CD4-positive, alpha-beta T cell treated with Interleukin-17A for 4 hours (primary cell): ENCODE measurements around the gene CLDN2.
"Not testable (repeated sequence)": the region's sequence is repeated elsewhere in the genome, so short reads cannot be mapped to it uniquely, and the experiment has no call there.

ENCODE experiments used
- DNase-seq: peaks from one replicate; pipeline ENCODE4 v3.0.0-alpha.2; 2020; ENCODE audit warnings: mixed read lengths

CLDN2 gene, protein sequence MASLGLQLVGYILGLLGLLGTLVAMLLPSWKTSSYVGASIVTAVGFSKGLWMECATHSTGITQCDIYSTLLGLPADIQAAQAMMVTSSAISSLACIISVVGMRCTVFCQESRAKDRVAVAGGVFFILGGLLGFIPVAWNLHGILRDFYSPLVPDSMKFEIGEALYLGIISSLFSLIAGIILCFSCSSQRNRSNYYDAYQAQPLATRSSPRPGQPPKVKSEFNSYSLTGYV

DNA sequence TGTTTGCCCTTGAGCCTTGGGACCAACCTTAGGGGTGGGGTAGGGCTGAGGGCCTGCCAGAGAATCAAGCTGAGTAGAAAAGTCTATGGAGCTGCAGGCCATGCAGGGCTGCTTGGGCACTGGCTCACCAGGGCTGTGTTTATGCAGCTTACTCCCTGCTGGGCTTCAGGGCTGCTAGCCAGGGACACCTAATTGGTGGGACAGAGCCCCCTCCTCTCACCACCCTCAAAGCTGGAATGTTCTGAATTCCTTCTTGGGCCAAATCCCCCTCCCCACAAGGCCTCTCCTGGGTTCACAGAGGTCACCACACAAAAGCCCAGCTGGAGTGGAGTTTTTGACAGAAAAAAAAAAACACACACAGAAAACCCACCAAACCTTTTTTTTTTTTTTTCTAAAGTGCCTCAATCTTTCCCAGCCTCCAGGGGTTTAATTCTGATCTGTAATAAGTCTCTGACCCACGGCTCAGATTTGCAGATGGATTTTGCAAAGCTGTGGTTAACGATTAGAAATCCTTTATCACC, at the start of gene CLDN2:
TSS of gene CLDN2 (plus strand) at position 471 of the 521 bp plus-strand sequence. CDS start 7,827 bp downstream, outside the sequence.
- DNase-seq, result no peak

DNA sequence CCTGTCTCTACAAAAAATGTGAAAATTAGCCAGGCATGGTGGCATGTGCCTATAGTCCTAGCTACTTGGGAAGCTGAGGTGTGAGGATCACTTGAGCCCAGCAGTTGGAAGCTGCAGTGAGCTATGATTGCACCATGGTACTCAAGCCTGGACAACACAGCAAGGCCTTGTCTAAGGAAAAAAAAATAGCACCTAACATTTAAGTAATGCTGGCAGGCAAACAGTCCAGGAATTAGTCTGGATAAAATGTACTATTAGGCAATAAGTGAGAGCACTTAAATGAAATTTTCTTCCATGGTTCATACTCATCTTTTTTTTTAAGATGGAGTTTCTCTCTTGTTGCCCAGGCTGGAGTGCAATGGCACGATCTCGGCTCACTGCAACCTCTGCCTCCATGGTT, 47.4 kb upstream of the CLDN2 start:
- not testable (repeated sequence) for DNase-seq

DNA sequence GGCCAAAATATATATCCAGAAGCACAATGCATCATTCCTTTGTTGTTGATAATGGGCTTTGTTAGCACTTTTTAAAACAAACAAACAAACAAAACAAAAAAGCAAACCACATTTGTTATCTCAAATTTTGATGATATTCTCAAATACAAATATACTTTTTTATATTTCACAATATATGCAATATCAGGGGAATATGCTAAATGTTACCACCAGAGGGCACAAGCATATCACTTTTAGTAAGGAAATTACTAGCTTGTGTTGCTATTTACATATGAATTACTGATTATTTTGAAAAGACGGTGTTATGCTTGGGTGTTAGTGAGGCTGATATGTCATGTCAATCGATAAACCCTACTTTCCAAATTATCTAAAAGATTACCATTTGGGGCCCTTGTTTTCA, 46.1 kb upstream of the CLDN2 start:
- no peak for DNase-seq

DNA sequence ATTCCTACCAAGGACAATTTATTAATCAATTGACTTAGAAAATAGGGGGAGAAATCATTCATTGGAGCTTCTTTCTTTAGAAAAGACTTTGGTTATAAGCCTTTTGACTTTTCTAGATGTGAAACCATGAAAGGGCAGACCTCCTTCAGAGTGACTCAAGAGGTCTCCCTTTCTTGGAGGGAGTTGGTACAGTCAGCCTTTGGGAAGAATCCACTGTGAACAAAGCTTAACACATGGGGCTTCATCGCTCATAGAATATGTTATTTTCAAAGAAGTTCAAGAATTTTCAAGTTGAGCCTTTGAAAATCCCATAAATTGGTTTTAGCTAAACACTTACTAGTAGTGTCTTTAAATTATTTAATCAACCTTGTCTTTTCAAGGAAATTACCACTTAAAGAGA, 45.1 kb upstream of the CLDN2 start:
- no peak for DNase-seq

DNA sequence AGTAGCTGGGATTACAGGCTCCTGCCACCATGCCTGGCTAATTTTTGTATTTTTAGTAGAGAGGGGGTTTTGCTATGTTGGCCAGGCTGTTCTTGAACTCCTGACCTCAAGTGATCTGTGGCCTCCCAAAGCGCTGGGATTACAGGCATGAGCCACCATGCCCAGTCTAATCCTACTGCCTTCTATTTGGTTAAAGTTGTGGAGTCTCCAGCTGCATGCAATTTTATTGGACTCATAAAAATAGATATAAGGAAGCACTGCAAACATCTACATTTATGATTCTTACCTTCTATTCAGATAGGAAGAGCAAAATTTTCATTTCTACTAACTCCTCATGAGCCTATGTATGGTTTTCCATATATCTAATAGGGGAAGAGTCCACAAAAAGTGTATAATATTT, 30.7 kb upstream of the CLDN2 start:
- no peak for DNase-seq

DNA sequence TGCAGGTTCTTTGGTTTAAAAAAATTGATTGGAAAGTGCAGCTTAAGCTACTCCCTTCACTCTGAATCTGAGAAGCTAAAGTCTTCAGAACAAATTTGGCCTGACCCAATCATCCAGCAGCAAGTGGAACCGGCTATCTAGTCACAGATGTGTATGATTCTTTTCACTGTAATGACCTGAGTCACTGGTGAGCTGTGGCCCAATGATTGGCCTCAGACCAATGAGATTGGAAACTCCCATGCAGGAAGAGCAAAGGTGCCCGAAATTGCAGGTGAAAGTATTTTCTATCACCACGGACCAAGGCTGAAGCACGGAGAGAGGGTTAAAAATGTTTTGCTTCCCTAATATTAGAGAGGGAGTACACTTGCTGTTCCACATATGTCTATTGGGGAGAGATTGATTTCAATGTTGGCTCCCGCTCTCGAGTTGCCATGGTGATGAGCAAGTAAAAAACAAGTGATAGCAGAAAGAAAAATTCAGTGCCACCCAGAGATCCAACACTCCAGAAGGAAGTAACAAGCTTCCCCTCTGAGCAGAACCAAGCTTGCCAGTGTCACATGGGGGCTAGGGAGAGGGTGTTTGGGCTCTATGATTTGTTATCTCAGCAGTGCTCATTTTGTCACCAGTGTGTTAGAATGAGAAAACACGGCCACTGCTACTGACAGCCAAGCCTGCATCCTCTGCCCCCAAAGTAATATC, 28.3 kb upstream of the CLDN2 start:
- no peak for DNase-seq

DNA sequence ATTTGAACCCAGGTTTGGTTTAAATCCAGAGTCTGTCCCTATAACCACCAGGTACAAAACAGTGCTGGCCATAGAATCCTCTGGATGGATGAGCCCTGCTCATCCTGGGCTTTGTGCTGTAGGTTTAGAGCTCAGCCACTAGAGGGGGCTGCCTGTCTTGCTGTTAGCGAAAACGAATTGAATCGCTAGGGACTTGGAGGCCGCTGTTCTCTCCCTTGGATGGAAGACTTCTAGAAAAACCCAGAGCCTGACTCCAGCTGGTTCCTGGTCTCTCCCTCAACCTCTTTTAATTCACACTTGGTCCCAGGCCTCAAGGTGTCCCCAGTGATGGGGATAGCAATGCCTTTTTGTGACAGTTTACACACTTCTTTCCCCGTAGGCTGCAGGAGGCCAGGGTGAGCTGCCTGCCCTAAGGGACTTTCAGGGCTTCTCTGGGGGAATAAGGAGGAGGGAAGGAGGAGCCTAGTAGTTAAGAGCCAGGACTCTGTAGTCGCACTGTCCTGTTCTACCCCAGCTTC, 25.8 kb upstream of the CLDN2 start:
- peak; percentile 62 for DNase-seq

DNA sequence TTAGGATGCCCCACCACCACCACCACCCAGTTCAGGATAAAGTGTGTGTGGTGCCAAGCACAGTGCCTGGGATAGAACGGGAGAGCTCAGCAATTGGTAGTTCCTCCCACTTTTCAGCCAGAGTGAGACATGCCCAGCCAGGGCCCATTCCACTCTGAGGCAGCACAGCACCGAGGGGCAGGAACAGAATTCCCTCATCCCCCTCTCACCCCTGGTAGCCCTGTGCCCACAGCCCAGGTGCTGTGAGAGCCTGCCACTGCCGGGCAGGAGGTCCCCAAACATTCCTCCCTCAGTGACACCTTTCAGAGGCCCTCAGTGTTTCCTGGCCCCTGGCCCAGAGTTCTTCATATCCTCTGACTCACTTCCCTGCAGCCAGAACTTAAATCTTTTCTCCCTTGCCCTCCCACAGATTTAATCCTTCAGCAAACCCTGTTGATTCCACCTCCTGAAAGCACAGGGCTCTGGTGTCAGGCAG, 25.2 kb upstream of the CLDN2 start:
- no peak for DNase-seq

DNA sequence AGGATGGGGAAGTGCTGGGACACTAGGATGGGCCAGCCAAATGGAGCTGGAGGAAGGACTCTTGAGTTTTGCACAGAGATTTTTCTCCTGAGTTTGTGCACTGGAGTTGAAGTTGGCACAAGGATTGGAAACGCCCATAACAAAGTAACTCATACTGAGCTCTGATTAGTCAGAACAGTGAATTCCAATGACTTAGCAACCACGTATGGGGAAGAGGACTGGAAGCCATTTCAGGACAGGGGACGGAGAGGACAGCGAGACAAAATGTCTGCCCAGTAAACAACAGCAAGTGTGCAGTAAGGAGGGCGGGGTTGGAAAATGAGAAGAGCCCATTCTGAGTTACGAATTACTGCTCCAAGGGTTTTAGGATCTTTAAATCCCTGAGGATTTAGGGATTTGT, 22.9 kb upstream of the CLDN2 start:
- no peak for DNase-seq

DNA sequence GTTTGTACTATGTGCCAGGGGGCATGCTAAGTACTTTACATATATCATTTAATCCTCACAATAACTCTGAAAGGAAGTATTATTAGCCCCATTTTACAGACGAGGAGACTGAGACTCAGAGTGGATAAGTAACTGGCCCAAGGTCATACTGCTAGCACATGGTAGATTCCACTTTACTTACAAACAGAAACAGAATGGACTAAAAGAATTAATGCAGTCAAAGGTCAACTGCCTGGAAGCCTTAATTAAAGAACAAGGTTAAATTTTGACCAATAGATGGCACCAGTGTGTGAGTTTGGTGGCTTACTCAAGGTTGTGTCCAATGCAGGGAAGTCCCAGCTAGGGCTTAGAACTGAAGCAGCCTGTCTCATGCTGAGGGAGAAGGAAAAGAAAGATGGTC, 21.7 kb upstream of the CLDN2 start:
- peak; percentile 14 for DNase-seq

DNA sequence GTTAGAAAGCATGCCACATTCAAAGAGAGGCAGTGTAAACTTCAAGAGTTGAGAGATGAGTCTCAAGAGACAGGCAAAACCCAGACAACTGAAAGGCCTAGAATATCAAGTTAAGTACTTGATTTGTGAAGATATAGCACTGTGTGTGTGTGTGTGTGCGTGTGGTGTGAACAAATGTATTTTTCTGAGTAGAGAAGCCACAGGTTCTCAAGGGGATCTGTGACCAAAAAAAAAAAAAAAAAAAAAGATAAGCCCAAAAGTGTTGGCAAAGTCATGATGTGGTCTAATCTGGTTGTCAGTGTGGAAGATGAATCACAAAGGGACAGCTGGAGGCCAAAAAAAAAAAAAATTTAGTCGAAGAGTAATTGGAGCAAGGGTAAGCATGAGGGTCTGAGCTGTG, 20.9 kb upstream of the CLDN2 start:
- no peak for DNase-seq

DNA sequence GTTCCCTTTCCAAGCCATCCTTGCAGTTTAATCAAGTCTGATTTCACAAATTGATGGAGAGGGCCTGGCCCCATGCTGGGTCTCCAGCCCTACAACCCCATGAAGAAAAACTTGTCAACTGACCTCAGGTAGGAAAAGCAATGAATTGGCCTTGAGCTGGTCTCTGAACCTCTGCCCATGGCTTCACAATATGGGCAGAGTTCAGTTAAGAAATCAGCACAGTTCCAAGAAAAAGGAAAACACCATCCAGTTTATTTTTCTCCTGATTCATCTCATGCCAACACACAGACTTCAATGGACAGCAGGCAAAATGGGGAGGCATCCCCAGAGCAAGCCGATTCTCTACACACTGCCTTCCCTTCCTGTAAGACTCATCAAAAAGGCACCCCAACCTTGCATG, 20.4 kb upstream of the CLDN2 start:
- DNase-seq, result no peak

DNA sequence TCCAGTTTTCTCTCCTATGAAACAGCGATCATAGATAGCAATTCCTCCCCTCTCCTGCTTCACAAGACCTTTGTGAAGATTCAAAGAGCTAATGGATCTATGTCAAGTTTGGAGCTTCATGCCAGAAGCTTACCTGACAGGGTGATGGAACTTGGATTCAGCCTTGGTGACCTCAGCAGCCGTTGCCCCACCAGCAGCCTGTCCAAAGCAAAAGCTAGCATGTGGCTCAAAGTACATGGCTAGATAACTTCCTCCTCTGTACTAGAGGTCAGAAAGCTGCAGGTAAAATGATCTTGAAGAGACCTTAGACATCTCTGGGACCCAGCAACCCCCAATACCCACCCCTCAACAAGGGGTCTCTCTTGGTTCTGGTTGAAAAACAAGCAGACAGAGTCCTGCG, 18.9 kb upstream of the CLDN2 start:
- DNase-seq, result no peak

DNA sequence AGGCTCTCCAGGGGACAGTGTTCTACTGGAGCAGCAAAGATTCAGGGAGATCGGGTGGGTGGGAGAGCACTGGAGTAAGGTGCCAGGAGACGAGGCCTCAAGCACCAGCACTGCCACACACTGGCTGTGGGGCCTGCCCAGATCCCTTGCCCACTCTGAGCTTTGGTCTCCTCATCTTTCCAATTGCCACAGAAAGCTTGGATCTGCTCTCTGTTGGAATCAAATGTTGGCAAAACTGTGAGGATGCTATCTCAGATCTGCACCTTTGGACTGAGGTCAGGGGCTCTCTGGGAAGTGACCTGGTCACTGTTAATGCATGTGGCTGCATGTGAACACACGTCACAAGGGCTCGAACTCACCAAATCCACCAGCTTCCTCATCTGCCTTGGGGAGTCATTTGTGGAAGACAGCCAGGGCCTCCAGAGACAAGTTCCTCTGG, 18.4 kb upstream of the CLDN2 start:
- DNase-seq, result no peak

DNA sequence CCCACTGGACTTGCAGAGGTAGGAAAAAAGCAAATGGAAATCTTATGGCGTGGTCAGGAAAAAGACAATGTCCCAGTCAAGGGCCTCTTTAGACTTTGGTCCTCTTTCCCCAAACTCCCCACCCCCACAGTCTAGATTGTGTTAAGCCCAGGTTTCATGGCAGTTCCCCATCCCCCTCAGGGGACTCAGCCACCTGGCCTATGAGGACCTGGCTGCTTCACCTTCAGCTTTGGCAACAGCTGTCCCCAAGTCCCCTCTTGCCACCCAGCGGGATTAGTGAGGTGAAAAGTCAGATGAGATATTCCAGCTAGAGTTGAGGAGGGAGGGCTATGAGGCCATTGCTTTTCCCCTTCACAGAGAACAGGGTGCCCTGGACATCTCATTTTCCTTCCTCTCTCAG, 17.5 kb upstream of the CLDN2 start:
- DNase-seq, result no peak

DNA sequence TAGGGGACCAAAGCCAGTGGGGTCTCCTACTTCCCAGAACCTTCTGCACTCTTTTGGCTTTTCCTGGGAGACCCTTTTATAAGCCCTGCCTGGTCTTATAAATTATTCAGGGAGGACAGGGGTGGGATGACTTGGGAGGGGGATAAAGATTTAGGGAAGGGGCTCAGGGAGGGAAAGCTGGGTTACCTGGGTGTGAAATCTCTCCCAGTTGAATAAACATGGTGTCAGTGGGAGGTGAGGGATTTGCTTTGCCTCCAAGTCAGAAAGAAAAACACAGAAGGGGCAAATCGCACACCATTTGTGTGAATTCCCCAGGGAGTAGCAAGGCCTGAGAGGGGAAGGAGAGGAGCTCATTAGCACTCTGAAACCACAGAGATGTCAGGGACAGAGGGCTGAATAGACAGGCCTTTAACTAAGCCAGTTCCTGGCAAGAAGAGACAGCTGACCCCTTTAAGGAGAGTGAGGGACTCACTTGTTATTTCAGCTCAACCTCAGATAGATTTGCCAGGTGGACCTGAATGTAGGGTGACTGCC, 16.8 kb upstream of the CLDN2 start, which contains the start of gene RIPPLY1:
TSS of gene RIPPLY1 (minus strand) at position 51 of the 534 bp plus-strand sequence. CDS start 54 bp downstream, outside the sequence.
- DNase-seq, result no peak

DNA sequence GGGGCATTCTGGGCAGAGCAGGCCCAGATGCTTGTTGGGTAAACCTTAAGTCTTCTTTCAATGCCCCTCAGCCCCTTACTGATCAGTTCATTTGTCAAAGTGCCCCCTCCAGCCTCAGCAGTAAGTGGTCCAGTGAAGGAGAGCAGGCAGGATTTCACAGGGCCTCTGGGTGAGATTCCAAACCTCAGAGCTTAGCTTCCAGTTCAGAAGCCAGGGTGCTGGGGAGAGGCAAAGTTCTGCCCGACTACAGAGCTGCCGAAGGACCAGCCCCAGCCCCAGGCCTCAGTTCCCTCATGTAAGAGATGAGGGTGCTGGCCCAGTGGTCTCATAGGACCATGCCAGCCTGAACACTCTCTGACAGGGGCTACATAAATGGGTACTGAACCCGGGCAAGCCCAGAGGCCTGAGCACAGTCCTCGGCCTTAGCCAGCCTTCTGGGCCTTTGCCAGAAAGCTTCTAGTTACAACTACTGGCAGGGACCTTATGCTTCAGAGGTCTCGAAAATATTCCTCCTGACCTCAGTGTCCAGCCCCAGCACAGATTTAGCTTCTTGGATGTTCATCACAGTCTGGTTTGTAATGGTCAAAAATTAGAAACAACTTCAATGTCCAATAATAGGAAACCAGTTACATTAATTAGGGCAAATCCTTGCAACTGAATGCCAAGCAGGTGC, 16.2 kb upstream of the CLDN2 start:
- no peak for DNase-seq

DNA sequence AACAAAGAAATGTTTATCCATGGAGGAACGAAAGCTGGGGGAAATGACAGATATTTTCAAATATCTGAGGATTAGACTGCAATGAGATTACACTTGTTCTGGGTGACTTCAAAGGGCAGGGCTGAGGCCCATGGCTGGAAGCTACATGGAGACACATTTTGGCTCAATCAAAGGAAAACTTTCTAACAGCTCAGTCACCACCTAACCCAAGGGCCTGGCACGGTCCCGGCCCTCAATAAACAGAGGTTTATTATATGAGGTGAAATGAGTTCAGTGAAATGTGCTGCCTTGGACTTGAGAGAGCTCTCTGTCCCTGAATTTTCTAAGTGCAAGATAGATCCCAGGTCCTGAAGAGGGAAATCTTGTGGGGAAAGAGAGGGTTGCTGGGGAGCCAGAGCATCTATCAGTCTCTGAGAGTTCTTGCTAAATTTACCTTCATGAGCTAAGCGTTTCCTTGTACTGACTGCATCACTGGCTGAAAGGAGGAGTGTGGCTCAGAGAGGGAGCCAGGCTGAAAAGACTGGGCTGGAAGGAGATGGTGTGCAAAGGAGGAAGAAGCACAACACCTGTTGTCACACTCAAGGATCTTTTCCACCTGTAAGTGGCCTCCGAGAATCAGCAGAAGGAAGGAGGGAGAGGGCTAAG, 15.0 kb upstream of the CLDN2 start:
- DNase-seq, result no peak

DNA sequence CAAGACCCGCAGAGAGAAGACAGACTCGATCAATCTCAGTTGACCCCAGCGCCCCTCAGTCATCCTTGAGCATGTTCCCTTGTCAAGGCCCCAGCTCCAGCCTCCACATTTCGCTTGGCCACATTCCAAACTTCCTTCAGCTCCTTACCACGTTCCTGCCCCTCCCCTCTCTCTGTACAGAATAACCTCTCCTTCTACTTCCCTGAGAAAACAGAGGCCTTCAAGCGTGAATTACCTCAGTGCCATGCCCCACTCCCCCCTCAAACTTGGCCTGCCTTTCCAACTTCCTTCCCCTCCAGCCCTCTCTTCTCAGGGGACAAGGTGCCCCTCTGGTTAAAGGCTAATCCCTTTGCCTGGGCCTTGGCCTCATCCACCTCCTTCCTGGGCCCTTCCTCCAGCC, 13.8 kb upstream of the CLDN2 start:
- no peak for DNase-seq

DNA sequence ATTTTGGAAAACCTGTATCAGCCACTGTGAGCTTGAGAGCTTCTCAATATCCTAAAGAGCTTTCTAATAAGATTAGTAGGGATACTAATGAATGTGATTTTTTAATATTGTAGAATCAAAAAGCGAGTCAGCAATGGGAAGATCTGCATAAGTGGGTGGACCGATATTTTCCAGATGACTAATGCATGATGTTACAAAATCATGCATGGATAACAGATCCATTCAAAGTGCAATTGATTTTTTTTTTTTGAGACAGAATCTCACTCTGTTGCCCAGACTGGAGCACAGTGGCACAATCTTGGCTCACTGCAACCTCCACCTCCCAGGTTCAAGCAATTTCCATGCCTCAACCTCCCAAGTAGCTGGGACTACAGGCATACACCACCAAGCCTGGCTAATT, 7.3 kb upstream of the CLDN2 start:
- no peak for DNase-seq

DNA sequence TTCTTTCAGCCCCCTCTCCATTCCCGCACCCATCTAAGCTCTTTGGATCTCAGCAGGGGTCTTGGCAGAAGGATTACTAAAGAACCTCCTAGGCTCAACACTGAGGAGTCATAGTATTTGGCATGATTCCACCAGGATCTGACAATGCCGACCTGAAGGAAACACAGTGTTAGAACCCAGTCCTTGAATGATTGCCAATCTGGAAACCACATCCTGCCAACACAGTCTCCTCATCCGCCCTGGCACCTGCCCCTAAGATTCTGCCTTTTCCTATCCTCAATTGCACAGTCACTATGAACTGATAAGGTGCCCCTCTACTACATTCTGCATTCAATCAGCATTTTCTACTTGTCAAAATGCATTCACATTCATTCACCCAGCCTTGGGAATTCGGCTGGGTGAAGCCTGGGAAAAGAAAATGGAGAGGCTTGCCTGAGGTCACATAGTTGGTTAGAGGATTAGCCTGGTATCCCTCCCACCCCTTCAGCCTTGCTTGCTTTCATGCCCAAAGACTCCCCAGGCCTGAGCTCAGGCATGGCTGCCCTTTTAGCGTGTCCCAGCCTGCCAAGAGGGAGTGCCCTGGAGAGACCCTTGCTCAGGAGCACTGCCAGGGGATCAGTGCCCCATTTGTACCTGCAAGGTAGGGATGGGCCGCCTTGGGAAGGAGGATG, 2.2 kb upstream of the CLDN2 start:
- DNase-seq, result peak; percentile 46

DNA sequence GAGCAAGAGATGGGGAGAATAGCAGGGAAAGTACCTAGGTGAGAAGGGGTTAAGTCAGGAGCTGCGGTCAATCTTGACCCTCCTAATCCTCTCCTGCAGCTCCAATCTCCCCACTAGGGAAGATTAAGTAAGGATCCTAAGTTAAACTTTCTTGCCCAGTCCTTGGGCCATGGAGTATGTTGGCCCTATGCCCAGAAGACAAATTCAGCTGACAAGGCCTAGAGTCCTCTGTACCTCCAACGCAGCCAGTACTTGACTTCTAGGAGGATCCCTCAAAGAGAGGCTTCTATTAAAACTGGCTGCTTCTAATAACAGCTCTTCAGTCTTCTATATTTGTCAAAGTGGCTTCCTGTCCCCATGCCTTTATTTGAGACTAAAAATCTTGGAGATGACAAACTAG, 1.4 kb downstream of the CLDN2 start:
- no peak for DNase-seq
